HUDEP-2 (cell line): Measurements from ENCODE around the gene G3BP1.
"Not testable (repeated sequence)": the region's sequence is repeated elsewhere in the genome, so short reads cannot be mapped to it uniquely, and the experiment has no call there.

Experiments used
- DNase-seq, 76 experiments: peaks; one replicate each; lab custom pipeline; 2025; ENCODE audit not compliant: unreplicated experiment in 76 of 76; lab: John Stamatoyannopoulos, UW

G3BP1 gene

GRCh38 chr5:151751593-151751992 is 20.2 kb upstream of the G3BP1 start:
- DNase-seq, result no peak

GRCh38 chr5:151755383-151755782 is 16.4 kb upstream of the G3BP1 start:
- no peak for DNase-seq

GRCh38 chr5:151757233-151758140 is 14.3 kb upstream of the G3BP1 start:
- DNase-seq, result peak in 17 of 76 experiments; percentile 4 to 28 (median 13)

- peak in 1 of 76 experiments; percentile 31 for DNase-seq
Measured at GRCh38 chr5:151758141-151758429, 13.7 kb upstream of the G3BP1 start.

GRCh38 chr5:151758430-151759241 is 13.1 kb upstream of the G3BP1 start, which contains the start of gene ATOX1:
TSS of gene ATOX1 (minus strand) at chr5:151758631. CDS start at chr5:151758551, 80 bp downstream.
- peak in 74 of 76 experiments; percentile 8 to 91 (median 77) for DNase-seq

- no peak for DNase-seq
Measured at GRCh38 chr5:151764801-151765200, 7.0 kb upstream of the G3BP1 start.

GRCh38 chr5:151766975-151767374 is 4.8 kb upstream of the G3BP1 start:
- no peak for DNase-seq

- DNase-seq, result peak in 56 of 76 experiments; percentile 10 to 79 (median 46)
Measured at GRCh38 chr5:151770383-151771258, 1.1 kb upstream of the G3BP1 start.

- peak in 25 of 76 experiments; percentile 3 to 52 (median 28) for DNase-seq
Measured at GRCh38 chr5:151772029-151772845, 483 bp downstream of the G3BP1 start.

- DNase-seq, result no peak
Measured at GRCh38 chr5:151772846-151773561, 1.2 kb downstream of the G3BP1 start.

GRCh38 chr5:151773951-151774350 is 2.2 kb downstream of the G3BP1 start:
- peak in 4 of 76 experiments; percentile 4 to 37 (median 7) for DNase-seq

GRCh38 chr5:151775025-151775606 is 3.4 kb downstream of the G3BP1 start:
- no peak for DNase-seq

- DNase-seq, result no peak
Measured at GRCh38 chr5:151779531-151780125, 7.9 kb downstream of the G3BP1 start.

GRCh38 chr5:151780348-151780747 is 8.6 kb downstream of the G3BP1 start:
- DNase-seq, result no peak

GRCh38 chr5:151781201-151781600 is 9.4 kb downstream of the G3BP1 start:
- no peak for DNase-seq

GRCh38 chr5:151783664-151784063 is 11.9 kb downstream of the G3BP1 start:
- DNase-seq, result not testable (repeated sequence)

GRCh38 chr5:151784141-151784540 is 12.4 kb downstream of the G3BP1 start:
- DNase-seq, result no peak

GRCh38 chr5:151786468-151786867 is 14.7 kb downstream of the G3BP1 start:
- no peak for DNase-seq
